ENCODE measurements around the gene HNRNPA1L2. TPM values are rescaled to one million over a fixed set of nuclear protein-coding genes. Genes with fewer than 3 reads are reported as not detected.
A peak's percentile ranks its signal among the peaks of the same experiment; 100 is the strongest.
"Not testable (repeated sequence)": the region's sequence is repeated elsewhere in the genome, so short reads cannot be mapped to it uniquely, and the experiment has no call there.

The HNRNPA1L2 gene
- polyA plus RNA-seq (2012; ENCODE audit: missing spikeins), result 13.9 TPM

- no peak for FAIRE-seq
- TF ChIP-seq POLR2A (IDR thresholded peaks at IDR 0.05; ENCODE audit: low read depth, low read length) (no peak), POLR2AphosphoS5 (IDR thresholded peaks at IDR 0.05; ENCODE audit: low read depth, low read length) (no peak), TAF1 (IDR thresholded peaks at IDR 0.05; ENCODE audit: borderline replicate concordance, low read depth, low read length) (no peak)
- no peak for DNase-seq (ENCODE audit: insufficient read length)
Measured at GRCh38 chr13:52642131-52642530, at the start of gene HNRNPA1L2. Gene HNRNPA1L2, plus strand, starts transcription at chr13:52642431. Its CDS starts 62 bp downstream, at chr13:52642493.

- not testable (repeated sequence) for DNase-seq (ENCODE audit: insufficient read length); FAIRE-seq
Measured at GRCh38 chr13:52593175-52593574, 49.1 kb upstream of the HNRNPA1L2 start.

- not testable (repeated sequence) for DNase-seq (ENCODE audit: insufficient read length); FAIRE-seq
Measured at GRCh38 chr13:52593812-52594211, 48.4 kb upstream of the HNRNPA1L2 start.

DNA sequence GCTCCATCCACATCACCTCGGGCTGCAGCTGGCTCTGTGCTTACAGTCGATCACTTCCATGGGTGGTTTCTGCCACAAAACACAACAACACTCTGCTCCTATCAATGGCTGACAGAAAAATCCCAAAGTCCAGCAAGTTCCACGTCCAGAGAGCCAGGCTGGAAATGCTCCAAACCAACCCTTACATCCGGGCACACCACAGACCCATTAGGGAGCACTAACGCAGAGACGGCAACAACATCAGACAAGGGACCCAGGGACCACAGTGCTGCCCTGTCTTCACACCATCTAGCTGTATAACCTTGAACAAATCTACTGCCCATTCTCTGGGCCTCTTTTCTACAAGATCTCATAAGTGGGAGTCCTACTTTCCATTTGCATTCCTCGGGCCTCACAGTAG, 47.9 kb upstream of the HNRNPA1L2 start:
- not testable (repeated sequence) for FAIRE-seq; DNase-seq (ENCODE audit: insufficient read length)

- no peak for TF ChIP-seq POLR2A (IDR thresholded peaks at IDR 0.05; ENCODE audit: low read depth, low read length)
- TF ChIP-seq POLR2AphosphoS5 (IDR thresholded peaks at IDR 0.05; ENCODE audit: low read depth, low read length), result no peak
- no peak for TF ChIP-seq TAF1 (IDR thresholded peaks at IDR 0.05; ENCODE audit: borderline replicate concordance, low read depth, low read length)
- FAIRE-seq (no peak), DNase-seq (ENCODE audit: insufficient read length) (no peak)
Measured at GRCh38 chr13:52597676-52598075, 44.6 kb upstream of the HNRNPA1L2 start.

DNA sequence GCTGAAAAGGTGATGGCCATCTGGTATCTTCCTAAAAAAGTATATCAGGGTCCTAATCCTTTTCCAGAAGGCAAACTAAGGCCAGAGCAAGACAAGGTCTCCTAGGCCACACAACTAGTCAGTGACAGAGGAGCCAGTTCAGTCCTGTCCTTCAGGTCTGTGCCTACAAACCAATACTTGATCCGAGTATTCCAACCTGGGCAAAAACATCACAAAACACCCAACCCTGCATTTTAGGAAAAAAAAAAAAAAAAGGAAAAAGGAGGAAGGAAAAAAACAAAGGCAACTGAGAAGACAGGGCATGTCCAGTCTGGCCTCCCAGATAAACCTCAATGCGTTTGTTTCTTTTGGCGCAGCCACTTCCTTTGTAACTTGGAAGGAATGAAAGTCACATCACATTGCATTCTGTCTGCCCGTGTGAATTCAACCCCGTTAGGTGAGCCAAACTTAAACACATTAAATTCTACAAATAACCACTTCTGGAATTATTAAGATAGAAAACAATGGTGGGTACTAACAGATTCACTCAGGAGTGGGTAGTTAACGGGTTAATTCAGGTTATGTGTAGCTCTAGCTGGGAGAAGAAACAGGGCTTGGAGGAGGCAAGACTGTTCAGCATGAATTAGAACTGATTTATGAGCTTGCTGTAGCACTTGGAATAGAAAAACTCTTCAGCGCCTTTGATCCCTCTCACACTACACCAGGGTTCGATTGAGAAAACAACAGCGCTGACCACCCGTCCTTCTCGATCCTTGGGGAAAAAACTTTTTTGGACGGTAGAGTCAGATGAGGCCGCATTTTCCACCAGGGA, 43.0 kb upstream of the HNRNPA1L2 start:
- FAIRE-seq, result no peak
- DNase-seq (ENCODE audit: insufficient read length), result no peak
- no peak for TF ChIP-seq POLR2AphosphoS5 (IDR thresholded peaks at IDR 0.05; ENCODE audit: low read depth, low read length)
- no peak for TF ChIP-seq TAF1 (IDR thresholded peaks at IDR 0.05; ENCODE audit: borderline replicate concordance, low read depth, low read length)
- no peak for TF ChIP-seq POLR2A (IDR thresholded peaks at IDR 0.05; ENCODE audit: low read depth, low read length)

GRCh38 chr13:52599848-52600603, 42.2 kb upstream of the HNRNPA1L2 start:
- TF ChIP-seq TAF1 (IDR thresholded peaks at IDR 0.05; ENCODE audit: borderline replicate concordance, low read depth, low read length) (no peak), POLR2AphosphoS5 (IDR thresholded peaks at IDR 0.05; ENCODE audit: low read depth, low read length) (no peak), POLR2A (IDR thresholded peaks at IDR 0.05; ENCODE audit: low read depth, low read length) (no peak)
- no peak for FAIRE-seq
- peak; percentile 36 for DNase-seq (ENCODE audit: insufficient read length)

GRCh38 chr13:52600666-52601065, 41.6 kb upstream of the HNRNPA1L2 start:
- DNase-seq (ENCODE audit: insufficient read length) (no peak), FAIRE-seq (no peak)
- no peak for TF ChIP-seq TAF1 (IDR thresholded peaks at IDR 0.05; ENCODE audit: borderline replicate concordance, low read depth, low read length)
- TF ChIP-seq POLR2AphosphoS5 (IDR thresholded peaks at IDR 0.05; ENCODE audit: low read depth, low read length), result no peak
- no peak for TF ChIP-seq POLR2A (IDR thresholded peaks at IDR 0.05; ENCODE audit: low read depth, low read length)

DNA sequence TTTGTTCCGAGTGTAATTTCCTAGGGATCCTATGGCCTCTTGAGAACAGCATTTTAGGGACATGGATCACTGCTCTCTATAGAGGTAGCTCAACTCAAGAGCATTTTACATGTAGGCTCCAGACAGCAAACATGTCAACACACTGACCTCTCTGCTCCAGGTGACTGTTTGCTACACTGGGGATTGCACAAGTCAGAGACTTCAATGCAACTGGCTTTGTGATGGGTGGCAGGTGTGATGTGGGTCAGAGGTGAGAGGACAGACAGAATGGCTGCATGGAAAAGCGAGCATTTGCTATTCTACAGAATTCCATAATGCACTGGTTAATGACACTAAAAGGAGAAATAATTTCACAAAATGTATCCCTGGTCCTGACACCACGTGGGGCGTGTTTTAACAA, 38.9 kb upstream of the HNRNPA1L2 start:
- not testable (repeated sequence) for DNase-seq (ENCODE audit: insufficient read length); FAIRE-seq

DNA sequence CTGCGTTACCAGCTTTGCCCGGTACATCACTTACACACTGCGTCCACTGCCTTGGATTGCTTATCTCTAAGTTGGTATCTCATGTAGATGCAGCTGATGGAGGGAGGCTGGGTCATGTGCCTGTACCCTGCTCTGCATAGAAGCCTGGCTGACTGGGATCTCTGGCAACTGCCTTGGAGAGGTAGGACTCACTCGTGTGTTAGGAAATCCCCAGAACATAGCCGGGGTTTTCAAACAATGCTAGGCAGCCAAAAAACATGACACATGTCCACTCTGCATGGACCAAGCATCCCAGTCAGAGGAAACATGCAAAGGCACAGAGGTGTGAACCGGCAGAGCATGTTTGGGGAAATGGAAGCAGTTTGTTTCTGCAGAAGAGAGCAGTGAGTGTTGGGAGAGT, 36.1 kb upstream of the HNRNPA1L2 start:
- not testable (repeated sequence) for FAIRE-seq

DNA sequence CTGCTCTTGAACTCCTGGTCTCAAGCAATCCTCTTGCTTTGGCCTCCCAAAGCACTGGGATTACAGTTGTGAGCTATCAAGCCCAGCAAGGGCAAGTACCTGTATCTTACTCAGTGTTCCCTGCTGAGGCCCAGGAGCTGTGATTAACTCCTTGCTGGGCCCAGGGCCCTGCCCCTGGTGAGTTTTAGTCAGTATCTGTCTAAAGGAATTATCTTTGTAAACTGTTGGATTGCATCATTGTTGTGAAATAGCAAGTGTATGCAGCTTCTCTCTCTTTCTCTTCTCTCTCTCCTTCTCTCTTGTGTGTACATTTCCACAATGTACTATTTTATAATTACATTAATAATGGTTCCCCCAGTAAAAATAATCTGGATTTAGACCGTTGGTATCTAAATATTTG, 35.4 kb upstream of the HNRNPA1L2 start:
- not testable (repeated sequence) for DNase-seq (ENCODE audit: insufficient read length); FAIRE-seq

More for the DNA sequence above, 36.1 kb upstream of the HNRNPA1L2 start:
- DNase-seq (ENCODE audit: insufficient read length), result not testable (repeated sequence)

DNA sequence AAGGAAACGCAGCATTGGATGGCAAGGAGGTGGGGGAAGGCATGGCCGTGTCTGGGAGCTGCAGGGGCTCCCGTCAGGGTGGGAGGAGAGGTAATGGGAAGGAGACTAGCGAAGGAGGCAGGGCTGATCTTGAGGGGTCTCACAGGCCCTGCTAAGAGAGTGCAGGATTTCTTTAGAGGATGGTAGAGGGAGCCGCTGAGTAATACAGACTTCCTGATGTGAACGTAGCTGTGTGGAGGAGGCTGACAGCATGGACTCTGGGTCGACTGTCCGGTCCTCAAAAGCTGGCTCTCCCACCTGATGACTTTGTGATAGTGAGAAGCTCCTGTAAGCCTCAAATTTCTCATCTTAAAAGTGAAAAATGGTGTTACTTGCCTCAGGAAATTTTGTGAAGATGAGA, 34.0 kb upstream of the HNRNPA1L2 start:
- not testable (repeated sequence) for FAIRE-seq; DNase-seq (ENCODE audit: insufficient read length)

DNA sequence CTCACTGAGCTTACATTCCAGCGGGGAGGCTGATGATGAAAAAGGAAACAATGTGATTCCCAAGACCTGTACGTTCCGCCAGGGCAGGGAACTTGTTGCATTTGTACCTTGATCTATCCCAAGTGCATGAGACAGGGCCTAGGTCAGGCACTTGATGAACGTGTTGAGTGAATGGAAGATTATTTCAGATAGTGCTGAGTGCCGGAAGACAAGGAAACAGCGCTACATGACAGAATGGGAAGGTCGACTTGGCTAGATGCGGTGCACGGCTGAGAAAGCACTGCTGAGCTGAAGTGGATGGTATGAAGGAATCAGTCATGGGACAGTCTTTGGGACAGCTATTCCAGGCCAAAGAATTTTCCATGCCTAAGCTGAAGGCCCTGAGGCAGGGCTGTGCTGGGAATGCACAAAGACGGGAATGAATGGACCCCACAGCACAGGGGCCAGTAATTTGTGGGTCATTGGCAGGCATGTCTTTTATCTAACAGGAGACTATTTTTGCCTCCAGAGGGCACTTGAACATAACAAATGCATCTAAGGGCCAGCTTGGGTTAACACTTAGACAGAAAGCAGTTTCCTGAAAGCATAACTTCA, 33.1 kb upstream of the HNRNPA1L2 start:
- peak; percentile 79 for FAIRE-seq
- DNase-seq (ENCODE audit: insufficient read length), result not testable (repeated sequence)

DNA sequence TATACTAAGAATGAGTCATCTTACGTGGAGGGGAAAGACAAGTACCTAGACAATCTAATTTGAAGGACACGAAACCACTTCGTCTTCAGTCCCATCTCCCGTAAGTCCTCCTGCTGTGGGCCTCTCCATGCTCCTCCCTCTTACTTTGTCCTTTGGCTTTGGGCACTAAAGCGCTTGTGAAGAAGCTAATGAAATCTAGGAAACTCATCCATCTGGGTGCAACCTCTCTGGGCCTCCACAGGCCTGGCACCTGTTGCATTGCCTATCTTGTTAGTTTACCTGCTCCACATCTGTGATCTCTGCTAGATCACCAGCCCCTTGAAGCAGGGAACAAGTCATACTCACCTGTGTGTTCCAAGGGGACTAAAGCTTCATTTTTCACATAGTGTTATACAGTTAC, 32.1 kb upstream of the HNRNPA1L2 start:
- FAIRE-seq; DNase-seq (ENCODE audit: insufficient read length): not testable (repeated sequence)

Measured in GM12892 (cell line).